HG03457 (cell line): Measurements from ENCODE around the gene IL10.

Source experiments
- ATAC-seq: cut with Tn5 transposase; IDR thresholded peaks from one replicate; pipeline ENCODE4 v1.9.1; 2021; ENCODE audit warnings: moderate number of reproducible peaks; ENCODE audit not compliant: unreplicated experiment

The IL10 gene

DNA sequence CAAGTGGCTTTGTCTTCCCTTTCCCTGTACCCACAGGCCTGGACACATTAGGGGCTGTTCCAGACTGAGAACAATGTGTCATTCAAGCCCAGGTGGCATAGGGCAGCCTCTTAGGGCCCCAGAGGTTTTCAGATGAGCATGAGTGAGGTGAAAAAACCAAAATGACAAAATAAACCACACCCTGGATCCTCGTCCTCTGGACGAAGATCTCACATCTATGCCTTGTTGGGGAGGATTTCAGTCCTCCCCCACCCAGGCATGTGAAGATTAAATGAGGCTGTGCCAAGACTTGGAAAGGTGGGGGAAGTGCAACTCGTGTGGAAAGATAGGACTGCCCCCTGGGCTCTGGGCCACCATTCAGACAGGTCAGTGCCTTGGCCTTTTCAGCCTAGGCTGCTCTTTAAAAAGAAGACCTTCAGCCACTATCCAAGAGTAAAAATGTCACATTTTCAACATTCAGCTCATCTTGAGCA lies 34.5 kb downstream of the IL10 start:
- no peak for ATAC-seq

GRCh38 chr1:206736878-206737728 lies 35.2 kb downstream of the IL10 start:
- no peak for ATAC-seq

GRCh38 chr1:206735553-206736031 lies 36.7 kb downstream of the IL10 start:
- no peak for ATAC-seq

DNA sequence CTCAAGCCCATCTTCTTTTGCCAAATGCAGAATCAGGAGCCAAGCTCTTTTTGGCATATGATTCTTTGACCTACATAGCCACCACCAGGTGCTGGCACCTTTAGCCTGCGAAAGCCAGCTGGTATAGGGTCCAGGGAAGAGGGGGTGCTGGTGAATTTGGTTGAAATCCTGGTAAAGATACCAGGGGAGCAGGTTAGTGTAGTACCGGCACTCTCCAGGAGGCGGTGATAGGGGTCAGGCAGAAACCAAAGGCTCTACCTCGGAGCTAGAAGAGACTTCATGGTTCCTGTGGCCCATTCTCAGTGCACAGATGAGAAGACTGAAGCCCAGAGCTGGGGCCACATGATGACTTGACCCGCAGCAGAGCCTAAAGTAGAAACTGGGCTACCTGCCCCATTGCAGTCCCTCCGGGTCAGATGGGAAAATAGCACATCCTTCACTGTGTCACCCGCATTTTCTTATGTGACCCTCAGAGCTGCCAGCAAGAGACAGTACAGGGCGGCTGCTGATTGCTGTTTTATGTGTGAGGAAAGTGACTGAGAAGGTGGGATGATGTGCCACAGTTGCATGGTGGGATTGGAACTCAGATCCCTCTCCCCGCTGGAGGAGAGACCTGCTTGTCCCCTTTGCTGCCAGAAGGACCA lies 37.7 kb downstream of the IL10 start:
- ATAC-seq, result no peak

DNA sequence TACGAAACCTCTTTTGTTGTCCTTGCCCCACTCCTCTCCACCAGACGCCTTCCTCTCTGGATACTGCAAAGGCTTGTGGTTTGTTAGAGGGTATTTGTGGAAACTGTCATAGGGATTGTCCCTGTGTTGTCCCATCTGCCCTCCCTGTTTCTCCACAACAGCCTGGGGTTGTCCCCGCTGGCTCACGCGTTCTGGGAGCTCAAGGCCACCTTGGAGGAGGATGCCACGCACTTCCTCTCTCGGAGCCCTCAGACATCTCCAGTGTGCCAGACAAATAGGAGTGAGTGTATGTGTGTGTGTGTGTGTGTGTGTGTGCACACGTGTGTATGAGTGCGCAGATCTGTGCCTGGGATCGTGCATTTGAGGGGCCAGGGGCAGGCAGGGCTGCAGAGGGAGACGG lies 39.3 kb downstream of the IL10 start:
- ATAC-seq, result no peak

DNA sequence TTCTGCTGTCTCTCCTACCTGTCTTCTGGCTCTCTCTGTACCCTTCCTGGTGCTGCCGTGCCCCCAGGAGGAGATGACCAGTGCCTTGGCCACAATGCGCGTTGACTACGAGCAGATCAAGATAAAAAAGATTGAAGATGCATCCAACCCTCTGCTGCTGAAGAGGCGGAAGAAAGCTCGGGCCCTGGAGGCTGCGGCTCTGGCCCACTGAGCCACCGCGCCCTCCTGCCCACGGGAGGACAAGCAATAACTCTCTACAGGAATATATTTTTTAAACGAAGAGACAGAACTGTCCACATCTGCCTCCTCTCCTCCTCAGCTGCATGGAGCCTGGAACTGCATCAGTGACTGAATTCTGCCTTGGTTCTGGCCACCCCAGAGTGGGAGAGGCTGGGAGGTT lies 39.8 kb downstream of the IL10 start:
- ATAC-seq, result no peak

GRCh38 chr1:206729507-206729906 lies 42.8 kb downstream of the IL10 start:
- ATAC-seq, result no peak

- no peak for ATAC-seq
These were observed 43.2 kb downstream of the IL10 start for GRCh38 chr1:206729050-206729449.

- no peak for ATAC-seq
These were observed 43.7 kb downstream of the IL10 start for GRCh38 chr1:206728697-206728987.

DNA sequence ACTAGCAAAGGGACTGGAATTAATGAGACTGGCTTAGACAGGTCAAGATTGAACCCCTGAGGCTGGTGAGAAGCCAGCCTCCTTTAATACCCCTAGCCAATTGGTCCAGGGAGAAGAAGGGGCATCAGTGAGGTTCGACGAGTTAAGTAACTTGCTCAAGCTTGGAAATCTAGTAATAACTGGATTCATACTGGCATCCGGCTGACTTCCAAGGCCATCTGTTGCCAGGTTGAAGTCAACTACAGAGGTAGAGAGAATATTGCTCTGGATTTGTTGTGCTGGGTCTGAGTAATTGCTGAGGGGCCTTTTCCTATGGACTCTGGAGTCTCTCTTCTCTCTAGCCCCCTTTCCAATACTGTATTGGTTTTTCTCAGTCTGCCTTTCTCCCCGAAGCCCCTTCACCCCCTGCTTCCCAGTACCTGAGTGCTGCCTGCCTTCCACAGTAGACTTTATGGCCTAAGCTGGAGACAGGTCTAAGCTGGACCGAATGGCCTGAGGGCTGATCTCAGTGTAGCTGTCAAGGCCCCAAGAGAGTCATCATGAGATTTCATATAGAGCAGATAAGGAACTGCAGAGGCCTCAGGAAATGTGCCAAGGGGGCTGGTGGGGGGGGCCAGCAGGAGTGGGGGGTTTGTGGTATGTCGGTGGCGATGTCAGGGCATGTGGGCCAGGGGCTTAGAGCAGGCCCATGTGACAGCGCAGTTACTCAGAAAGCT lies 44.2 kb downstream of the IL10 start:
- no peak for ATAC-seq

DNA sequence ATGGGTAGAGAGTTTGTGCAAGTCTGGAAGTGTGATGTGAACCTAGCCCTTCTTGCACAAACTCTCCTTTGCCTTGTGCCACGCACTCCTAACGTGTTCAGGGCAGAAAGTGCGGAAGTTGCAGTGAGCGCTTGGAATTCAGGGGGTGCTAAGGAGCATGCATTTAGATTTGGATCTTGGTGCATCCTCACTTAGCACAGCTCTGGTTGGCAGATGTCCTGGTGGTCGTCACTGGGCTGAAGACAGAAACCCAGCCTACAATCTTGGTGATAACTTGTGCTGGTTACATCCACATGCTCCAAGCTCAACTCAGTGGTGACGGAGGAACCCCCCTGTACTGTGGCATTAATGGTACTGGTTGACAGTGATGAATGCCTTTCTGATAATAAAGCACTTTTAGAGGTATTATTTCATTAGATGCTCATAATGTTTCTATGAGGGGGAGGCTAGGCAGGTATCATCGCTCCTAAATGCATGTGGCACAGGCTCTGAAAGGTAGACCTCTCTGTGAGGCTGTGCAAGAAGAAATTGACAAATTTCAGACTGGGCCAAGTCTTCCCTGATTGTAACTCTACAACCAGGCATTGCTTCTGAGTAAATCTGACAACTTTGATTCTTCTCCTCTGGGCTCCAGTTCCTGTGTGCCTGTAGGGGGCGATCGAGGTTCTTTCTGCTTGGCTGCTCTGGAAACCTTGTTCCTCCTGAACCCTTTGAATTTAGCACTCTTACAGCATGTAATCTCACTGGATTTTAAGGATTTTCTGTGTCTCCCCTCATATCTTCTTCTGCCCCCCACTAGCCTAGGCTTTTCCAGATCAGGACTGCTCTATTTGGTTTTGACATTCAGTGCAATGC lies 47.0 kb downstream of the IL10 start:
- no peak for ATAC-seq

DNA sequence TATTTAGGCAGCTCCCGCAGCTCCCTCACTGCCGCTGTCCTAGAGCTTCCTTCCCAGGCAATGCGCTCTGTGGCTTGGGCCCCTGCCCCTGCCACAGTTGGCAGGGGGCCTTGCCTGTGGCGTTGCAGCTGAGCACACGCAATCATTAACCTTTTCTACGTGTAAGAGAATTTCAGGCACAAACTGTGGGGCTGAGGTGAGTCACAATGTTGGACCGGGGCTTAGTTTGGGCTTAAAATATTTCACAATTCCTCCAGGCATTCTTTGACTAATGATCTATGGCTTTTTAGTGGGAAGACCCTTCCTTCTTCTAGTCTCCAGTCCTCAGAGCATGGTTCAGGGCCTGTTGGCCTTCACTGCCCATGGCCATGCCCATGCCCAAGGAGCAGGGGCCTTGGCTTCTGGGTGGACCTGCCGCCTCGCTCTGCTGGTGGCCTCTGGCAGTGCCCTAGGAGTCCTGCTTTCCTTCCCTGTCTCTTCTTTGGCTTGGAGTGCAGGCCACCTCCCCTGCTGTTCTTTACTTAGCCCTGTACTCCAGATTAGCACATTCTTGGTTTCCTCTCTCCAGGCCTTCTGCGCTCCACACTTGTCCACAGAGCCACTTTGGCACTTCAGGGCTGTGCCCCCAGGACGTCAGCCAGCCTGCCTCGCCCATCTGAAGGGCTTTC lies 48.4 kb downstream of the IL10 start:
- ATAC-seq, result no peak

DNA sequence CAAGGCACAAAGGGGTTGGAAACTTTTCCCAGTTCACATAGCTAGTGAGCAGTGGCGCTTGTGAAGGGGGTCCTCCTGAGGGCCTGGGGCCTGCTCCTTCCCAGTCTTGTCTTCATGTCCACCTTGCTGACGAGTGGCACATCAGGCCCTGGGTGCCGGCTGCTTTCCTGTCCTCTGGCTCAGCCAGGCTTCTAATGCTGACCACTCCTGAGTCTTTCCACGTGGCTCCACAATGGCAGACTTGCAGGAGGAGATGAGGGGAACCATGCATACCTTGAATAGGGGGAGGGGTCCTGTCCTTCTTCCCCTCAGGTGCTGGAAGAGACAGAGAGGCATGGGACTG lies 48.9 kb downstream of the IL10 start:
- ATAC-seq, result no peak

DNA sequence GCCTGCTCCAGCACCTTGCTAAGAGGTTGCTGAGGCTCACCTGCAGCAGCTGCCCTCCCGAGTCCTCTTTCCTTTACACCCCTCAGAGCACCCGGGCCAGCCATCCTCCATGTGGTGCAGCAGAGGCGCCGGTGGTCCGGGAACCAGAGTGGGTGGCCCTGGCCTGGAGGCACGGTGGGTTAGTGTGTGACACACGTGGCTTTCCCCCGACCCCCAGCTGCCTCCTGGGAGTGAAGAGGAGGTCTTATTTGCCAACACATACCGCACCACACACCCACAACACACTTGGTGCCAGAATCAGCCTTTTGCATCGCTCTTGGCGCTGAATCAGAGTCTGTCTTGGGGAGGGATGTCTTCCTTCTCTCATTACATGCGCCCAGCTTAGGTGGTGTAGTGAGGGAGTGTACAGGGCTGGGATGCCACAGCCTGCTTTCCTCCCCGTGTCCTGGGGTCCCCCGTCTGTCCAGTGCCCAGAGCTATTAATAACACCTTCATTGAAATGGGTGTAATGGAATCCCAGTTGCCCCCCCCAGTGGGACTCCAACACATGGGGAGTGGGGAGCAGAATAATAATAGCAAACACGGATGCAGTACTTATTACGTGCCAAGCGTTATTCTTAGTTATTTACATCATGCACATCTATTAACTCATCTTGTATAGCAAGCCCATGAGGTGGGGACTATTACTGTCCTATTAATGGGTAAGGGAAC lies 49.4 kb downstream of the IL10 start:
- ATAC-seq, result no peak

- no peak for ATAC-seq
These were observed 50.8 kb downstream of the IL10 start for GRCh38 chr1:206721454-206721853.

DNA sequence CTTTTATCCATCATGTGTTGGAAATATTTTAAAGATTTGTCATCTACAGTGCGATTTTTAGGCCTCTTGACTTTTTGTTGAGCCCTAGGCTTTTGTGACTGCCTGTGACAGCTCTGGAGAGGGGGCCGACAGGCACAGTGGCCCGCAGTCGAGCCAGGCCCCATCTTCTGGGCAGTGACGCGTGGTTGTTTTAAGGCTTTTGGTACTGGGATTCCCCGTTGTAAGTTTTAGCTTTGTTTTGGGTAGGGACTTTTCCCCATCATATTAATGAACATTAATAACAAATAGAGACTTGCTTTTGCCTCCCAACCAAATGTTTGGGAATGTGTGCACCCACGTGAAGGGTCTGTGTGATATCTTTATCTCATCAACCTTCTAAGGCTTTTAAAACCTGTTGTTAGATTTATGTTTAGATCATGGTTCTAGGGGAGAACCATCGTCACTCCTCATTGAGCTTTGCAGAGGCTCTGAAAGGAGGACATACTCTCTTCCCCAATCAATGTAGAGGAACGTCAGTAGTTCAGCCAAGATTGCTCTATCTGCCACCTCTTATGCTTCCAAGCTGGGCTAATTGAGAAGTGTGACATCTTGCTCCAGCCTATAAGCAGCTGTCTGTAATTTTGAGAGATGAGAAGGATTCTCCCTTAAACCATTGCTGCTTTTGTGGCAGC lies 53.0 kb downstream of the IL10 start:
- ATAC-seq, result no peak

DNA sequence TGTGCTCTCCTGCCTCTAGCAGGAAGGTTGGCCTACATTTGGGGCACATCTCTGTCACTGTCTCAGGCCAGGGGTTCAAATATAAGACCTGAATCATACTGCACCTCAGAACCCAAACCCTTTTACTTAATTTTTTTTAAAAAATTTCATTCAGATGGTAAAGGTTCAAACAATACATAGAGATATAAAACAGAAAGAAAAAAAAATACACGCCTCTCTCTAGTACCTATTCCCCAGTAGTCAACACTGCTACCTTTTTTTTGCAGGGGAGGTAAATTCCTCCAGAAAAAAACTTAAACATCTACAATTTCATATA lies 54.7 kb downstream of the IL10 start:
- ATAC-seq, result no peak
